ENCODE results near the gene DDO.
"Not testable (repeated sequence)": the region's sequence is repeated elsewhere in the genome, so short reads cannot be mapped to it uniquely, and the experiment has no call there.

DDO gene

DNA sequence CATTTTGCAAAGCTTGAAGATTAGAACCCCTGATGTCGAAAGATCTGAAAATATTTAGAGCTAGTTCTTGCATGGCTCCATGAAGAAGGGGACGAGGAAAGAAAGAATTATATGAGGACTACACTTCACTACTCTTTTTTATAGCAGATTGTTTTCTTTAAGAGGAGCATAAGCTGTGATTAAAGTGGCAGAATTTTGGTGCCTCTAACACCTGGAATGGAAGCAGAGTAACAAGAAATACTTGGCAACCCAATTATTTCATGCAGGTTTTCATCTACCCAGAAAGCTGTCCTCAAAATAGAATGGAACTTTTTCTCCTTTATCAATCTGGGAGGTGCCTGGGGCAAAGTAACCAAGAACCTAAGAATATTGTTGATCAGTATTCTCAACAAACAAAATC is 61.2 kb downstream of the DDO start:
- peaks cover 12% of the 10 kb centered on the region for H3K27me3 Mint-ChIP-seq (ENCODE audit: low read depth, poor library complexity)
- TF ChIP-seq, protein P1, sequence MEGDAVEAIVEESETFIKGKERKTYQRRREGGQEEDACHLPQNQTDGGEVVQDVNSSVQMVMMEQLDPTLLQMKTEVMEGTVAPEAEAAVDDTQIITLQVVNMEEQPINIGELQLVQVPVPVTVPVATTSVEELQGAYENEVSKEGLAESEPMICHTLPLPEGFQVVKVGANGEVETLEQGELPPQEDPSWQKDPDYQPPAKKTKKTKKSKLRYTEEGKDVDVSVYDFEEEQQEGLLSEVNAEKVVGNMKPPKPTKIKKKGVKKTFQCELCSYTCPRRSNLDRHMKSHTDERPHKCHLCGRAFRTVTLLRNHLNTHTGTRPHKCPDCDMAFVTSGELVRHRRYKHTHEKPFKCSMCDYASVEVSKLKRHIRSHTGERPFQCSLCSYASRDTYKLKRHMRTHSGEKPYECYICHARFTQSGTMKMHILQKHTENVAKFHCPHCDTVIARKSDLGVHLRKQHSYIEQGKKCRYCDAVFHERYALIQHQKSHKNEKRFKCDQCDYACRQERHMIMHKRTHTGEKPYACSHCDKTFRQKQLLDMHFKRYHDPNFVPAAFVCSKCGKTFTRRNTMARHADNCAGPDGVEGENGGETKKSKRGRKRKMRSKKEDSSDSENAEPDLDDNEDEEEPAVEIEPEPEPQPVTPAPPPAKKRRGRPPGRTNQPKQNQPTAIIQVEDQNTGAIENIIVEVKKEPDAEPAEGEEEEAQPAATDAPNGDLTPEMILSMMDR (IDR thresholded peaks at IDR 0.05), result no peak

GRCh38 chr6:110353457-110354001 is 61.8 kb downstream of the DDO start:
- Mint-ChIP-seq H3K27me3 (ENCODE audit: low read depth, poor library complexity) (peaks cover 12% of the 10 kb centered on the region), H3K36me3 (ENCODE audit: low read depth) (peaks cover 3% of the 10 kb centered on the region), H3K27ac (peak overlapping the region; percentile 98), H3K9me3 (no peaks in the 10 kb centered on the region), H3K4me1 (peaks cover 87% of the 10 kb centered on the region), H3K4me3 (peak overlapping the region; percentile 88)
- TF ChIP-seq, protein P1 (IDR thresholded peaks at IDR 0.05), result no peak
- DNase-seq, result no peak

More for the DNA sequence above, 61.2 kb downstream of the DDO start:
- H3K36me3 Mint-ChIP-seq (ENCODE audit: low read depth), result peaks cover 3% of the 10 kb centered on the region
- H3K4me3 Mint-ChIP-seq, result peak overlapping the region; percentile 88
- H3K9me3 Mint-ChIP-seq, result no peaks in the 10 kb centered on the region
- H3K4me1 Mint-ChIP-seq, result peaks cover 87% of the 10 kb centered on the region
- DNase-seq, result no peak
- H3K27ac Mint-ChIP-seq, result peak overlapping the region; percentile 98

DNA sequence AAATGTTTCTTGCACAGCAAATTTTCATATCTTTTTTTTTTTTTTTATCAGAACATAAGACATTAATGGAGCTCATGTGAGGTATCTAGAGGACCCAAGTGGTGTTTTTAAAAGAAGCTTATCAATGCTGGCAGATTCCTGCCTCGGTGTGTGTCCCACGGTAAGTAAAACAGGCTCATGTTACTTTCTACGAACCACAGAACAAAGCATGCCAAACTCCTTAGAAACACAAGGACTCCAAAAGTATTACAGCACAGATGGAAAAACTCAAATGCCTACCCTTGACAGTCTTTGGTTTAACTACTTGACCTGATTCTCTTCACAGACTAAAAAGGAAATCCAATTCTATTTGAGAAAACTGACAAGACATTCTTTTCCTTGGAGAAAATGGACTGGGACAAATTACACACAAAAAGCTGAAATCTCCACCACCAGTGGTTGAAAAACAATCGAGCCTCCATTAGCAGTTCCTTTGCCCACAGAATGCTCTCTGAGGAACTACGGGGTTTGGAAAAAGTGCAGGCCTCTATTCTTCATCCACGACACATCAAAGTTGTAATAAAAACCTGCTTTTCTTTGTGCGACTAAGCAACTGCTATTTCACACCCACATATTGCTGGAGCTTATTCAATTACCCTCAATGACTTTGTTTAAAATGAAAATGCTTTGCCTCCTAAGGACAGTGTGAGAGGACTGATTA is 62.7 kb downstream of the DDO start:
- H3K4me3 Mint-ChIP-seq, result peak overlapping the region; percentile 19
- peak overlapping the region; percentile 98 for H3K27ac Mint-ChIP-seq
- TF ChIP-seq, protein P1 (IDR thresholded peaks at IDR 0.05), result no peak
- peaks cover 12% of the 10 kb centered on the region for H3K27me3 Mint-ChIP-seq (ENCODE audit: low read depth, poor library complexity)
- peaks cover 91% of the 10 kb centered on the region for H3K4me1 Mint-ChIP-seq
- H3K36me3 Mint-ChIP-seq (ENCODE audit: low read depth), result peaks cover 3% of the 10 kb centered on the region
- H3K9me3 Mint-ChIP-seq, result no peaks in the 10 kb centered on the region
- no peak for DNase-seq

GRCh38 chr6:110351986-110352385 is 63.4 kb downstream of the DDO start:
- Mint-ChIP-seq H3K27me3 (ENCODE audit: low read depth, poor library complexity) (peaks cover 7% of the 10 kb centered on the region), H3K9me3 (no peaks in the 10 kb centered on the region), H3K27ac (peak overlapping the region; percentile 98), H3K4me1 (peaks cover 84% of the 10 kb centered on the region), H3K36me3 (ENCODE audit: low read depth) (peaks cover 3% of the 10 kb centered on the region), H3K4me3 (peak overlapping the region; percentile 42)
- DNase-seq, result no peak
- TF ChIP-seq, protein P1 (IDR thresholded peaks at IDR 0.05), result no peak

DNA sequence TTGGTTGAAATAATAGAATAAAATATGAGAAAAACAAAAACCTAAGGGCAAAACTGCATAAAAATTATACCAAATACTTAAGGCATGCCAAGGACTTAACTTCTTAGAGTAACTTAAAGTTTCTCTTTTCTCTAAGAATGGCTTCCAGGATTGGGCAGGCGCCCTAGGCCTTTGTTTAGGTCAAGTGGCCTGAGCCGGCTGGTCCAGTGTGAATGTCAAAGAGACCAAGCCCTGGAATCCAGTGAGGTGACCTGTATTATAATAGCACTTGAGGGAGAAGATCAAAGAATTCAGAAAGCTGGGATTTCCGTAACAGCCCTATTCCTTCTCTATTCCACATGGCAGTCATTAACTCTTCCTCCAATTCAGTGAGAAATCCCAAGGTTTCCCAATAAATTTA is 63.8 kb downstream of the DDO start:
- TF ChIP-seq, protein P1 (IDR thresholded peaks at IDR 0.05), result no peak
- peaks cover 3% of the 10 kb centered on the region for H3K36me3 Mint-ChIP-seq (ENCODE audit: low read depth)
- H3K27me3 Mint-ChIP-seq (ENCODE audit: low read depth, poor library complexity), result peaks cover 3% of the 10 kb centered on the region
- no peak for DNase-seq
- peaks cover 79% of the 10 kb centered on the region for H3K4me1 Mint-ChIP-seq
- H3K9me3 Mint-ChIP-seq, result no peaks in the 10 kb centered on the region
- peak overlapping the region; percentile 60 for H3K27ac Mint-ChIP-seq
- no peak overlapping the region for H3K4me3 Mint-ChIP-seq

GRCh38 chr6:110350593-110350992 is 64.8 kb downstream of the DDO start:
- not testable (repeated sequence) for H3K27ac Mint-ChIP-seq

More at GRCh38 chr6:110350593-110350992, 64.8 kb downstream of the DDO start:
- not testable (repeated sequence) for H3K9me3 Mint-ChIP-seq; H3K4me3 Mint-ChIP-seq; H3K27me3 Mint-ChIP-seq (ENCODE audit: low read depth, poor library complexity); DNase-seq; H3K36me3 Mint-ChIP-seq (ENCODE audit: low read depth)
- H3K4me1 Mint-ChIP-seq, result peaks cover 76% of the 10 kb centered on the region

Measured in nephron progenitor cell (in vitro differentiated cells).